OCI-LY7 (cell line): ENCODE results near the gene ACSS3. TPM values are rescaled to one million over a fixed set of nuclear protein-coding genes. Genes with fewer than 3 reads are reported as not detected.

Experiments
- BruUV-seq: library from RNA; stranded (reverse); fragments of 400-500 nt; replicated peaks from 2 replicates; lab custom pipeline; 2021; lab: Mats Ljungman, UMichigan
- CTCF ChIA-PET: fragments of 300-600 bp; sonication (Branson Sonifier 250); formaldehyde crosslinking; loops from one replicate; lab custom pipeline; 2022; ENCODE audit warnings: antibody characterized with exemption; ENCODE audit not compliant: unreplicated experiment; lab: Charles Lee
- POLR2A ChIA-PET: fragments of 300-600 bp; sonication (Branson Sonifier 250); formaldehyde crosslinking; loops from one replicate; lab custom pipeline; 2022; ENCODE audit warnings: antibody characterized with exemption; lab: Charles Lee
- DNase-seq: peaks from one replicate; pipeline ENCODE4 v3.0.0-alpha.2; 2015; ENCODE audit warnings: low spot score
- H2AFZ ChIP-seq: fragments of 200-600 bp; sonication (generic), shearing (Covaris generic); 2 replicates; pipeline ENCODE4 v1.6.1; 2014; ENCODE audit warnings: mild to moderate bottlenecking, antibody characterized with exemption, low read length, moderate library complexity
- H3K27ac ChIP-seq: fragments of 200-600 bp; sonication (generic); 2 replicates; pipeline ENCODE4 v1.5.1; 2014; ENCODE audit warnings: mixed run types, low read depth, mild to moderate bottlenecking, moderate library complexity, low read length, inconsistent platforms; ENCODE audit not compliant: poor library complexity, severe bottlenecking
- H3K36me3 ChIP-seq: fragments of 200-600 bp; sonication (generic); 2 replicates; pipeline ENCODE4 v1.6.1; 2014; ENCODE audit warnings: mild to moderate bottlenecking, antibody characterized with exemption, low read length, moderate library complexity, mixed read lengths; ENCODE audit not compliant: insufficient read depth
- H3K4me1 ChIP-seq: fragments of 200-600 bp; sonication (generic); 2 replicates; pipeline ENCODE4 v1.5.1; 2014; ENCODE audit warnings: mild to moderate bottlenecking, low read length; ENCODE audit not compliant: insufficient read depth, poor library complexity, severe bottlenecking
- H3K4me2 ChIP-seq: fragments of 200-600 bp; sonication (generic); 2 replicates; pipeline ENCODE4 v1.6.1; 2014; ENCODE audit warnings: mild to moderate bottlenecking, low read length
- H3K4me3 ChIP-seq: fragments of 200-600 bp; sonication (generic); 2 replicates; pipeline ENCODE4 v1.5.1; 2014; ENCODE audit warnings: mild to moderate bottlenecking, low read depth, low read length; ENCODE audit not compliant: poor library complexity, severe bottlenecking
- H3K79me2 ChIP-seq: fragments of 200-600 bp; sonication (generic); 2 replicates; pipeline ENCODE4 v1.6.1; 2016; ENCODE audit warnings: low read depth, mild to moderate bottlenecking, low read length, moderate library complexity, mixed read lengths; ENCODE audit not compliant: insufficient read depth
- H3K9me2 ChIP-seq: fragments of 200-600 bp; sonication (generic); 2 replicates; pipeline ENCODE4 v1.6.1; 2016; ENCODE audit warnings: mild to moderate bottlenecking, low read length, mixed read lengths; ENCODE audit not compliant: insufficient read depth
- H3K9me3 ChIP-seq: fragments of 200-600 bp; sonication (generic); 2 replicates; pipeline ENCODE4 v1.6.1; 2014; ENCODE audit warnings: mild to moderate bottlenecking, mixed run types, low read length, mixed read lengths
- H4K20me1 ChIP-seq: fragments of 200-600 bp; sonication (generic); 2 replicates; pipeline ENCODE4 v1.6.1; 2014; ENCODE audit warnings: mild to moderate bottlenecking, antibody characterized with exemption, low read length, moderate library complexity, mixed read lengths; ENCODE audit not compliant: insufficient read depth
- CTCF ChIP-seq: fragments of 200-600 bp; sonication (generic); conservative IDR thresholded peaks from 2 replicates; pipeline ENCODE4 v1.5.1; 2014; ENCODE audit warnings: mild to moderate bottlenecking, antibody characterized with exemption, low read length, moderate library complexity, mixed read lengths
- EZH2phosphoT487 ChIP-seq: fragments of 200-600 bp; sonication (generic); IDR thresholded peaks from 2 replicates; pipeline ENCODE4 v1.6.1; 2018; ENCODE audit warnings: low read depth, borderline replicate concordance, mild to moderate bottlenecking, mixed run types, antibody characterized with exemption, low read length, moderate library complexity, mixed read lengths
- intact Hi-C: fragments of 100-400 bp; cut with micrococcal nuclease; formaldehyde crosslinking; loops from one replicate; pipeline ENCODE4 v1.10.0; 2022; ENCODE audit not compliant: unreplicated experiment
- total RNA-seq, 2 experiments: library from RNA; depleted of rRNA in 1 of 2; stranded (reverse); fragments of >200 nt in 1 of 2; shearing (Covaris generic) in 1 of 2; gene quantifications; 2 replicates each; pipeline ENCODE4 v1.2.3, GENCODE V29; 2014 to 2022

ACSS3 gene
- total RNA-seq, 2 experiments from 2014 or later = not detected

- no peak overlapping the region for H3K4me2 ChIP-seq
- H3K4me1 ChIP-seq = no peaks in the 10 kb centered on the region
- H3K27ac ChIP-seq = no peak overlapping the region
- no peaks in the 10 kb centered on the region for H3K9me2 ChIP-seq
- no peaks in the 10 kb centered on the region for H3K36me3 ChIP-seq
- ChIA-PET POLR2A (no interaction called here), CTCF (no interaction called here)
- no peaks in the 10 kb centered on the region for H3K9me3 ChIP-seq
- H3K79me2 ChIP-seq = no peaks in the 10 kb centered on the region
- no TSS peak for BruUV-seq
- intact Hi-C loops = no loop called here
- no peak overlapping the region for H3K4me3 ChIP-seq
- no peak overlapping the region for H2AFZ ChIP-seq
- no peak for TF ChIP-seq EZH2phosphoT487
- TF ChIP-seq CTCF = no peak
- DNase-seq = no peak
- no peaks in the 10 kb centered on the region for H4K20me1 ChIP-seq
Observed at GRCh38 chr12:81224626-81225025, 146.7 kb downstream of the ACSS3 start.

GRCh38 chr12:81229759-81230158, 151.9 kb downstream of the ACSS3 start:
- no TSS peak for BruUV-seq
- Histone ChIP-seq H3K9me2 (no peaks in the 10 kb centered on the region), H3K79me2 (no peaks in the 10 kb centered on the region), H3K36me3 (no peaks in the 10 kb centered on the region), H3K4me1 (no peaks in the 10 kb centered on the region), H3K4me3 (no peak overlapping the region), H4K20me1 (no peaks in the 10 kb centered on the region), H3K9me3 (no peaks in the 10 kb centered on the region), H3K4me2 (no peak overlapping the region), H2AFZ (no peak overlapping the region), H3K27ac (no peak overlapping the region)
- no peak for TF ChIP-seq EZH2phosphoT487
- TF ChIP-seq CTCF = no peak
- ChIA-PET CTCF (no interaction called here), POLR2A (no interaction called here)
- DNase-seq = no peak
- intact Hi-C loops = no loop called here

GRCh38 chr12:81231574-81232368, 153.9 kb downstream of the ACSS3 start:
- no peaks in the 10 kb centered on the region for H3K9me3 ChIP-seq
- no peaks in the 10 kb centered on the region for H3K4me1 ChIP-seq
- BruUV-seq = no TSS peak
- ChIA-PET CTCF (no interaction called here), POLR2A (interaction anchor here (0.7 kb wide), 2 partner anchors 27 to 96 kb away, joined by 4 to 7 read pairs; no protein-coding TSS in a partner anchor)
- intact Hi-C loops = no loop called here
- no peak overlapping the region for H3K27ac ChIP-seq
- no peaks in the 10 kb centered on the region for H3K9me2 ChIP-seq
- no peak overlapping the region for H3K4me2 ChIP-seq
- no peak overlapping the region for H3K4me3 ChIP-seq
- no peaks in the 10 kb centered on the region for H3K36me3 ChIP-seq
- no peak for DNase-seq
- H3K79me2 ChIP-seq = no peaks in the 10 kb centered on the region
- no peaks in the 10 kb centered on the region for H4K20me1 ChIP-seq
- no peak overlapping the region for H2AFZ ChIP-seq
- no peak for TF ChIP-seq CTCF
